Stimulated activated CD8-positive, alpha-beta memory T cell treated with anti-CD3 and anti-CD28 coated beads, Interleukin-12 subunit alpha, Interleukin-12 subunit beta, amount 100 ng/mL, for 24 hours (primary cell): ENCODE results near the gene ARSG.
"Not testable (repeated sequence)": the region's sequence is repeated elsewhere in the genome, so short reads cannot be mapped to it uniquely, and the experiment has no call there.

Experiments
- DNase-seq: peaks from one replicate; pipeline ENCODE4 v3.0.0-alpha.2; 2020; ENCODE audit errors: extremely low read depth

The ARSG gene

GRCh38 chr17:68396226-68397107 lies 105.2 kb downstream of the ARSG start:
- DNase-seq: no peak

- no peak for DNase-seq
Observed at GRCh38 chr17:68397108-68397536, 105.8 kb downstream of the ARSG start.

GRCh38 chr17:68398691-68399637 lies 107.7 kb downstream of the ARSG start:
- DNase-seq: no peak

GRCh38 chr17:68399638-68400403 lies 108.5 kb downstream of the ARSG start:
- DNase-seq: no peak

GRCh38 chr17:68400404-68400735 lies 109.1 kb downstream of the ARSG start:
- DNase-seq: no peak

GRCh38 chr17:68401288-68401687 lies 110.0 kb downstream of the ARSG start:
- DNase-seq: no peak

GRCh38 chr17:68403122-68403521 lies 111.8 kb downstream of the ARSG start:
- no peak for DNase-seq

GRCh38 chr17:68403837-68404236 lies 112.5 kb downstream of the ARSG start:
- DNase-seq: not testable (repeated sequence)

GRCh38 chr17:68407656-68408055 lies 116.4 kb downstream of the ARSG start:
- not testable (repeated sequence) for DNase-seq

GRCh38 chr17:68413597-68414560 lies 122.6 kb downstream of the ARSG start:
- not testable (repeated sequence) for DNase-seq

GRCh38 chr17:68414901-68415300 lies 123.6 kb downstream of the ARSG start:
- not testable (repeated sequence) for DNase-seq

- DNase-seq: no peak
Observed at GRCh38 chr17:68417317-68417716, 126.0 kb downstream of the ARSG start.

GRCh38 chr17:68418876-68419275 lies 127.6 kb downstream of the ARSG start:
- no peak for DNase-seq

GRCh38 chr17:68420065-68420464 lies 128.8 kb downstream of the ARSG start:
- DNase-seq: no peak

- no peak for DNase-seq
Observed at GRCh38 chr17:68421486-68421885, 130.2 kb downstream of the ARSG start.

- DNase-seq: no peak
Observed at GRCh38 chr17:68422821-68423220, 131.5 kb downstream of the ARSG start.

GRCh38 chr17:68423251-68423650 lies 132.0 kb downstream of the ARSG start:
- DNase-seq: no peak

- DNase-seq: no peak
Observed at GRCh38 chr17:68424203-68424602, 132.9 kb downstream of the ARSG start.

- DNase-seq: no peak
Observed at GRCh38 chr17:68424861-68425260, 133.6 kb downstream of the ARSG start.

- no peak for DNase-seq
Observed at GRCh38 chr17:68425979-68426378, 134.7 kb downstream of the ARSG start.

GRCh38 chr17:68427575-68427974 lies 136.3 kb downstream of the ARSG start:
- no peak for DNase-seq
